Renal pelvis (tissue), 4 donors: ENCODE results near the gene KRTAP9-3. TPM values are rescaled to one million over a fixed set of nuclear protein-coding genes. Genes with fewer than 3 reads are reported as not detected.
"Not testable (repeated sequence)": the region's sequence is repeated elsewhere in the genome, so short reads cannot be mapped to it uniquely, and the experiment has no call there.

Source experiments
- DNase-seq: peaks from one replicate; pipeline ENCODE4 v3.0.0-alpha.2; 2013
- polyA plus RNA-seq, 3 donors: library from polyadenylated mRNA; unstranded; fragments of 120-200 nt; gene quantifications; one replicate each; pipeline ENCODE4 v1.2.1, GENCODE V29; 2013; ENCODE audit not compliant: insufficient read length in 3 of 3

KRTAP9-3 gene
- polyA plus RNA-seq, 3 donors, result not detected

GRCh38 chr17:41249637-41250240 is 17.5 kb downstream of the KRTAP9-3 start, which contains the start of gene KRTAP9-4:
Gene KRTAP9-4 (plus strand): TSS chr17:41249687. CDS start chr17:41249721, 34 bp downstream.
- DNase-seq, result not testable (repeated sequence)

DNA sequence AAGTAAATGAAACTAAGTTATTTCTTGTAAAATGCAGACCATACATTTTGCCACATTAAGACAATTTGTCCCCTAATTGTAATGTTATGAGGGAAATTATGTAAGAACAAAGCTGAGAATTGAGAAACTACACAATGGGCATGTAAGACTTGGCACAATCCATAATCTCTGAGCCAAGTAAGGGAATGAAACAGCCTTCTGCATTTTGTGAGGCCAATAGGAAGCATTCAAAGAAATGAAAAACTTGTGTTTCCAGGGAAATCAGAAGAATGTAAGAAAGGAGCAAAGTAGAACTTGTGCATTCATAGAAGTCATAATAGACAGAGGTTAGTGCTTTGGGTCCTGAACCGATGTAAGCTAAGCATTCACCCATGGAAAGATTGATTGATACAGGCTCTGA is 19.0 kb downstream of the KRTAP9-3 start:
- no peak for DNase-seq

- DNase-seq, result no peak
Measured at GRCh38 chr17:41254861-41255260, 22.6 kb downstream of the KRTAP9-3 start.

- DNase-seq, result not testable (repeated sequence)
Measured at GRCh38 chr17:41255381-41256290, 23.4 kb downstream of the KRTAP9-3 start, which contains the start of gene KRTAP9-9. Gene KRTAP9-9 (plus strand): TSS chr17:41255384.

DNA sequence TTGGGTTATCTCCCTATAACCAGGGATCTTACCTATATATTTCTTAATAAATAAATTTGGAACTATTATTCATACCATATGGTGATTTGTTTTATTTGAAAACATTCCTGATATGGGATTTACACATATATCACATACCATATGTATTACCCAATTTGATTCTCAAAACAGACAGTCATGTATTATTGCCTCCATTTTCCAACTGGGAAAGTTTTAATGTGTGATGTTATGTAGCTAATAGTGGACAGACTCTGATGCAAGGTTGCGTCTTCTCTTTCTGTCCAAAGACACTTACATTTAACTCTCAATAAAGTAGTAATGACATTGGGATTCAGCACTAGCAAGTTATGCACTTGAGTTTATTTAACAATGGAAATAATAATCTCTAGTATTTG is 24.0 kb downstream of the KRTAP9-3 start:
- DNase-seq, result no peak

DNA sequence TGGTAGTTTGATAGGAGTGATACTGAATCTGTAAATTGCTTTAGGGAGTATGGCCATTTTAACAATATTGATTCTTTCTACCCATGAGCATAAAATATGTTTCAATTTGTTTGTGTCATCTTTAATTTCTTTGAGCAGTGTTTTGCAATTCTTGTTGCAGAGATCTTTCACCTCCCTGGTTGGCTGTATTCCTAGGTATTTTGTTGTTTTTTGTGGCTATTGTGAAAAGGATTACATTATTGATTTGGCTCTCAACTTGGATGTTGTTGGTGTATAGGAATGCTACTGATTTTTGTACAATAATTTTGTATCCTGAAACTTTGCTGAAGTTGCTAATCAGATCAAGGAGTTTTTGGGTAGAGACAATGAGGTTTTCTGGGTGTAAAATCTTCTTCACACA is 26.2 kb downstream of the KRTAP9-3 start:
- DNase-seq, result no peak

- DNase-seq, result no peak
Measured at GRCh38 chr17:41263212-41263611, 31.0 kb downstream of the KRTAP9-3 start.

DNA sequence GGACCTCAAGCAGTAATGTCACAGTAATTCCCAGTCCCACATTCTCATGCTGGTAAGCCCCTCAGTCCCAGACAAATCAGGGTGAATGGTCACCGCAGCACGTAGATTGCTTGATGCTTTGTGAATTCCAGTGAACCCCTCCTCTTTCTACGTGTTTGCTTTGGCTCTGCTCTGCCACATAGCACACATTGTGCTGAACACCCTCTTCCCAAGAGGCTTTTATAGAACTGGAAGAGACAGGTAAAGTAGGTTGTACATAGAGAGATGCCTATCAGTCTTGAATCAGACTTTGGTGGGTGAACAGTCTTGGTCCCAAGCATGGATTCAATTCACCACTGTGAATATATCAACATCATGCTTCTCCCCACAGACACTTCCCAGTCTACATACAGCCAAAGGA is 32.4 kb downstream of the KRTAP9-3 start:
- DNase-seq, result no peak

GRCh38 chr17:41265078-41265477 is 32.8 kb downstream of the KRTAP9-3 start, which contains the start of gene KRTAP9-6:
Gene KRTAP9-6 (plus strand): TSS chr17:41265378. CDS start chr17:41265378, 0 bp downstream.
- DNase-seq, result no peak

DNA sequence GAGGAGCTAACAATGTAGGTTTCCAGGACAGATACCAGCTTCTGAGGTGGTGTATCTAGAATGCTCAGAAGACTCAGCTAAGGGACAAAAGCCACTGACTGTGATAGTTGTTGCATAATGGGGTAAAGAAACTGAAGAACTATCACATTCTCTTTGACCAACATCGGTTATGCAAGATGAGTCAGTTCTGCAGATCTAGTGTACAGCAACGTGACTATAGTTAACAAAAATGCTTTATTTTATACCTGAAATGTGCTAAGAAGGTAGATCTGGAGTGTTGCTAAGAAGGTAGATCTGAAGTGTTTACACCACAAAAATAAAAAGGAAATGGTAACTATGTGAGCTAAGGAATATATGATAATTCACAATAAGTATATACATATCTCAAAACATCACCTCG is 35.5 kb downstream of the KRTAP9-3 start:
- DNase-seq, result no peak

DNA sequence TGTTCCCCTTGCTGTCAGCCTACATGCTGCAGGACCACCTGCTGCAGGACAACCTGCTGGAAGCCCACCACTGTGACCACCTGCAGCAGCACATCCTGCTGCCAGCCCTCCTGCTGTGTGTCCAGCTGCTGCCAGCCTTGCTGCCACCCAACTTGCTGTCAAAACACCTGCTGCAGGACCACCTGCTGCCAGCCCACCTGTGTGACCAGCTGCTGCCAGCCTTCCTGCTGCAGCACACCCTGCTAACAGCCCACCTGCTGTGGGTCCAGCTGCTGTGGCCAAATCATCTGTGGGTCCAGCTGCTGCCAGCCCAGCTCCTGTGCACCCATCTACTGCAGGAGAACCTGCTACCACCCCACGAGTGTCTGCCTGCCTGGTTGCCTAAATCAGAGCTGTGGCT is 39.1 kb downstream of the KRTAP9-3 start:
- DNase-seq, result not testable (repeated sequence)

DNA sequence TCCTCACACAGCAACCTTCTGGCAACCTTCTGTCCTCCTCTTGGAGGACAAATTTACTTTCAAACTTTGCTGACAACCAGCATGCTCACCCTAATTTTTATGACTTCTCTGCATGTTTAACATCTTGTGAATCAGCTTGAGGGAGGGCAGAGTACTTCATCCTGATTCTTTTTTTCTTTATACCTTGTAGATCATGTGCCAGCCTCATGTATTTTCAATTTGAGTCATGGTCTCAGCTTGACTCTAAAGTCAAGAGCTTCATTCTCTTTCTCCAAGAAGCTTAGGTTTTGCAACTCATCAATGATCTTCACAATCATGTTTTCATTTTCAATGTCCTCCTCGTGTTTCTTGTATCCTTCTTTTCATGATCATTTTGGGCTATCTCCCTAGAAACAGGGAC is 39.6 kb downstream of the KRTAP9-3 start:
- no peak for DNase-seq

- DNase-seq, result not testable (repeated sequence)
Measured at GRCh38 chr17:41275648-41276190, 43.5 kb downstream of the KRTAP9-3 start, which contains the start of gene KRTAP9-7. Gene KRTAP9-7 (plus strand): TSS chr17:41275698. CDS start chr17:41275698, 0 bp downstream.

DNA sequence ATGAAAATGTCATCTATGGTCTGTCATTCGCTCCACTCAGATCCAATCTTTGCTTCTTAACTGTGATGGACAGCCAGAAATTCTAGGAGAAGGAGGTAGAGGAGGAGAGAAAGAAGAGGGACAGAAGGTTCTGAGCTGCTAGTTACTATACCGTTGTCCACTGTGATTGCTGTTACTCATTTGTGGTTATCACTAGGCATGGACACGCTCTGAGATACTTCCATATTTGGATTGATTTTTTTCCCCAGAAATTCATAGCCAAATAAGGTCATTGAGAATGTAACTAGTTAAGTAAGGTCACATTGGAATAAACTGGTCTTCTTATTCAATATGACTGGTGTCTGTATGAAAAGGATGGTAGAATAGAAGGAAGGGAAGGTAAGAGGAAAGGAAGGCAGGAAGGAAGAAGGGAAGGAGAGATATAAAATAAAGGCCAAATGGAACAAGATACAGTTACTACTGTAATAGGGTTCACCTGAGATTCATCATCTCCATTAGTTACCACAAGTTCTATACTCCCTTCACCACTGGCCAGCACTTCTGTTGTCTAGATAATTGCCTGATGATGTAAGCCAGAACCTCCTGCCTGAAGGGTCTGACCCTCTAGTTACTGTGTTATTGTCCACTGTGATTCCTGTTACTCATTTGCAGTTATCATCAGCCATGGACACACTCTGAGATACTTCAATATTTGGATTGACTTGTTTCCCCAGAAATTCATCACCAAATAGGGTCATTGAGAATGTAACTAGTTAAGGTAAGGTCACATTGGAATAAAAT is 46.1 kb downstream of the KRTAP9-3 start:
- no peak for DNase-seq

Other genes starting within 250 kb of the KRTAP9-3 start
- gene KRT40, start 248.1 kb upstream of the KRTAP9-3 start, polyA plus RNA-seq, result under 1 TPM in 1 of 3 donors, not detected in 2; 0.12 TPM
- gene KRTAP3-3, start 238.3 kb upstream of the KRTAP9-3 start, polyA plus RNA-seq, result not detected
- gene KRTAP3-2, start 232.5 kb upstream of the KRTAP9-3 start, polyA plus RNA-seq, result not detected
- gene KRTAP3-1, start 223.3 kb upstream of the KRTAP9-3 start, polyA plus RNA-seq, result not detected
- gene KRTAP1-5, start 205.2 kb upstream of the KRTAP9-3 start, polyA plus RNA-seq, result not detected
- not detected for gene KRTAP1-4, start 202.3 kb upstream of the KRTAP9-3 start, polyA plus RNA-seq
- gene KRTAP1-3, start 197.6 kb upstream of the KRTAP9-3 start, polyA plus RNA-seq, result not detected
- not detected for gene KRTAP1-1, start 191.0 kb upstream of the KRTAP9-3 start, polyA plus RNA-seq
- not detected for gene KRTAP2-1, start 185.1 kb upstream of the KRTAP9-3 start, polyA plus RNA-seq
- not detected for gene KRTAP2-2, start 177.2 kb upstream of the KRTAP9-3 start, polyA plus RNA-seq
- not detected for gene KRTAP2-3, start 172.3 kb upstream of the KRTAP9-3 start, polyA plus RNA-seq
- gene KRTAP2-4, start 166.6 kb upstream of the KRTAP9-3 start, polyA plus RNA-seq, result not detected
- not detected for gene KRTAP4-7, start 148.3 kb upstream of the KRTAP9-3 start, polyA plus RNA-seq
- not detected for gene KRTAP4-8, start 134.3 kb upstream of the KRTAP9-3 start, polyA plus RNA-seq
- not detected for gene KRTAP4-16, start 130.2 kb upstream of the KRTAP9-3 start, polyA plus RNA-seq
- not detected for gene KRTAP4-9, start 127.1 kb upstream of the KRTAP9-3 start, polyA plus RNA-seq
- gene KRTAP4-11, start 114.1 kb upstream of the KRTAP9-3 start, polyA plus RNA-seq, result not detected
- gene KRTAP4-12, start 108.3 kb upstream of the KRTAP9-3 start, polyA plus RNA-seq, result not detected
- not detected for gene KRTAP4-6, start 91.9 kb upstream of the KRTAP9-3 start, polyA plus RNA-seq
- not detected for gene KRTAP4-5, start 82.6 kb upstream of the KRTAP9-3 start, polyA plus RNA-seq
- not detected for gene KRTAP4-4, start 71.7 kb upstream of the KRTAP9-3 start, polyA plus RNA-seq
- not detected for gene KRTAP4-3, start 64.2 kb upstream of the KRTAP9-3 start, polyA plus RNA-seq
- gene KRTAP4-2, start 54.2 kb upstream of the KRTAP9-3 start, polyA plus RNA-seq, result not detected
- gene KRTAP4-1, start 47.5 kb upstream of the KRTAP9-3 start, polyA plus RNA-seq, result not detected
- not detected for gene KRTAP9-1, start 42.6 kb upstream of the KRTAP9-3 start, polyA plus RNA-seq
- not detected for gene KRTAP9-2, start 5.8 kb upstream of the KRTAP9-3 start, polyA plus RNA-seq
- not detected for gene KRTAP9-8, start 5.5 kb downstream of the KRTAP9-3 start, polyA plus RNA-seq
- gene KRTAP9-4, start 17.2 kb downstream of the KRTAP9-3 start, polyA plus RNA-seq, result not detected
- not detected for gene KRTAP9-9, start 22.9 kb downstream of the KRTAP9-3 start, polyA plus RNA-seq
- under 1 TPM in 2 of 3 donors, not detected in 1; 0.09 to 0.22 TPM for gene KRTAP9-6, start 32.9 kb downstream of the KRTAP9-3 start, polyA plus RNA-seq
- gene KRTAP9-7, start 43.2 kb downstream of the KRTAP9-3 start, polyA plus RNA-seq, result not detected
- not detected for gene KRTAP29-1, start 70.4 kb downstream of the KRTAP9-3 start, polyA plus RNA-seq
- gene KRTAP16-1, start 76.9 kb downstream of the KRTAP9-3 start, polyA plus RNA-seq, result not detected
- gene KRTAP17-1, start 83.3 kb downstream of the KRTAP9-3 start, polyA plus RNA-seq, result not detected
- gene KRT33A, start 118.4 kb downstream of the KRTAP9-3 start, polyA plus RNA-seq, result under 1 TPM in 1 of 3 donors, not detected in 2; 0.18 TPM
- gene KRT33B, start 137.4 kb downstream of the KRTAP9-3 start, polyA plus RNA-seq, result not detected
- gene KRT34, start 149.9 kb downstream of the KRTAP9-3 start, polyA plus RNA-seq, result not detected
- not detected for gene KRT31, start 165.2 kb downstream of the KRTAP9-3 start, polyA plus RNA-seq
- not detected for gene KRT37, start 192.1 kb downstream of the KRTAP9-3 start, polyA plus RNA-seq
- not detected for gene KRT38, start 208.5 kb downstream of the KRTAP9-3 start, polyA plus RNA-seq
- gene KRT32, start 234.9 kb downstream of the KRTAP9-3 start, polyA plus RNA-seq, result not detected
- gene KRT35, start 248.7 kb downstream of the KRTAP9-3 start, polyA plus RNA-seq, result under 1 TPM in 1 of 3 donors, not detected in 2; 0.04 TPM